ENCODE measurements around the gene APOBEC4.

DNA sequence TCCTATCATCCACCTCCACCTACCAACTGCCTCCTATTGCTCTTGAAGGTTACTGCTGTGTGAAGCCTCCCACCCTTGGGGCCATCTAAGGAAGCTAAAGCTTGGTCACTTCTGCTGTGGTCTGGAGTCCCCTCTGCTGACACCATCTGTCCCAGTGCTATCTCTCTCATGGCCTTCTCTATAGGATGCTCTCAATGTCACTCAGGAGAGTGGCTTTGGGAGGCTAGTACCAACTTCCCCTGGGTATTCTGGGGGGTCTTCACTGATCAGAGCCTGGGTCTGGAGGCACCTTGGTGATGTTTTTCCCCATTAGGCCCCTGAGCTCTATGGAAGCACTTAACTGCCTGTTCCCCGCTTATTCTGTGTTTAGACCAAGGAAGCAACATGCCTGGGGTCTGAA lies 50.6 kb downstream of the APOBEC4 start:
- TF ChIP-seq POLR2AphosphoS5 (IDR thresholded peaks at IDR 0.05) (no peak), POLR2A (IDR thresholded peaks at IDR 0.05) (no peak)
- TF ChIP-seq, protein P1, sequence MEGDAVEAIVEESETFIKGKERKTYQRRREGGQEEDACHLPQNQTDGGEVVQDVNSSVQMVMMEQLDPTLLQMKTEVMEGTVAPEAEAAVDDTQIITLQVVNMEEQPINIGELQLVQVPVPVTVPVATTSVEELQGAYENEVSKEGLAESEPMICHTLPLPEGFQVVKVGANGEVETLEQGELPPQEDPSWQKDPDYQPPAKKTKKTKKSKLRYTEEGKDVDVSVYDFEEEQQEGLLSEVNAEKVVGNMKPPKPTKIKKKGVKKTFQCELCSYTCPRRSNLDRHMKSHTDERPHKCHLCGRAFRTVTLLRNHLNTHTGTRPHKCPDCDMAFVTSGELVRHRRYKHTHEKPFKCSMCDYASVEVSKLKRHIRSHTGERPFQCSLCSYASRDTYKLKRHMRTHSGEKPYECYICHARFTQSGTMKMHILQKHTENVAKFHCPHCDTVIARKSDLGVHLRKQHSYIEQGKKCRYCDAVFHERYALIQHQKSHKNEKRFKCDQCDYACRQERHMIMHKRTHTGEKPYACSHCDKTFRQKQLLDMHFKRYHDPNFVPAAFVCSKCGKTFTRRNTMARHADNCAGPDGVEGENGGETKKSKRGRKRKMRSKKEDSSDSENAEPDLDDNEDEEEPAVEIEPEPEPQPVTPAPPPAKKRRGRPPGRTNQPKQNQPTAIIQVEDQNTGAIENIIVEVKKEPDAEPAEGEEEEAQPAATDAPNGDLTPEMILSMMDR (IDR thresholded peaks at IDR 0.05) = no peak

Data from suprapubic skin (tissue), 4 donors.